ENCODE data around the gene ASB6.
"Not testable (repeated sequence)": the region's sequence is repeated elsewhere in the genome, so short reads cannot be mapped to it uniquely, and the experiment has no call there.

The ASB6 gene

GRCh38 chr9:129640871-129641749 lies 841 bp downstream of the ASB6 start:
- DNase-seq = no peak

- no peak for DNase-seq
Measured at GRCh38 chr9:129640086-129640870, 1.7 kb downstream of the ASB6 start.

- no peak for DNase-seq
Measured at GRCh38 chr9:129639756-129640085, 2.2 kb downstream of the ASB6 start.

GRCh38 chr9:129639034-129639630 lies 2.8 kb downstream of the ASB6 start:
- no peak for DNase-seq

GRCh38 chr9:129637673-129638439 lies 4.1 kb downstream of the ASB6 start:
- DNase-seq = no peak

GRCh38 chr9:129637102-129637501 lies 4.8 kb downstream of the ASB6 start:
- no peak for DNase-seq

- DNase-seq = not testable (repeated sequence)
Measured at GRCh38 chr9:129636343-129636742, 5.6 kb downstream of the ASB6 start.

GRCh38 chr9:129635099-129636065 lies 6.6 kb downstream of the ASB6 start:
- DNase-seq = no peak

- DNase-seq = no peak
Measured at GRCh38 chr9:129633848-129634247, 8.1 kb downstream of the ASB6 start.

- no peak for DNase-seq
Measured at GRCh38 chr9:129633207-129633606, 8.7 kb downstream of the ASB6 start.

- DNase-seq = no peak
Measured at GRCh38 chr9:129632460-129632859, 9.5 kb downstream of the ASB6 start.

- no peak for DNase-seq
Measured at GRCh38 chr9:129631674-129632129, 10.2 kb downstream of the ASB6 start.

- DNase-seq = no peak
Measured at GRCh38 chr9:129630967-129631673, 10.8 kb downstream of the ASB6 start.

- DNase-seq = no peak
Measured at GRCh38 chr9:129629251-129629820, 12.6 kb downstream of the ASB6 start.

GRCh38 chr9:129628709-129629108 lies 13.2 kb downstream of the ASB6 start:
- DNase-seq = no peak

- no peak for DNase-seq
Measured at GRCh38 chr9:129627556-129628440, 14.2 kb downstream of the ASB6 start.

- peak; percentile 35 for DNase-seq
Measured at GRCh38 chr9:129626625-129627284, 15.2 kb downstream of the ASB6 start.

- peak; percentile 89 for DNase-seq
Measured at GRCh38 chr9:129626079-129626624, 15.8 kb downstream of the ASB6 start, which contains the start of gene NTMT1. Gene NTMT1, plus strand, starts transcription at chr9:129626163. Its CDS starts 6,541 bp downstream, at chr9:129632704.
